A673 (cell line): ENCODE results near the gene CDK17.

ENCODE experiments used
- EZH2 ChIP-seq: fragments of 200-600 bp; sonication (generic); IDR thresholded peaks from 2 replicates; pipeline ENCODE4 v1.6.1; 2017; ENCODE audit warnings: borderline replicate concordance, low read depth, mild to moderate bottlenecking, mixed read lengths, antibody characterized with exemption, low read length; ENCODE audit not compliant: poor library complexity, severe bottlenecking
- TF ChIP-seq, protein P1 (sequence below): fragments of 300-800, 200-600 bp; sonication (generic); conservative IDR thresholded peaks from 2 replicates; pipeline ENCODE4 v1.5.1; 2017; ENCODE audit warnings: low read depth, mild to moderate bottlenecking, antibody characterized with exemption, low read length, moderate library complexity, mixed read lengths

- TF ChIP-seq, protein P1, sequence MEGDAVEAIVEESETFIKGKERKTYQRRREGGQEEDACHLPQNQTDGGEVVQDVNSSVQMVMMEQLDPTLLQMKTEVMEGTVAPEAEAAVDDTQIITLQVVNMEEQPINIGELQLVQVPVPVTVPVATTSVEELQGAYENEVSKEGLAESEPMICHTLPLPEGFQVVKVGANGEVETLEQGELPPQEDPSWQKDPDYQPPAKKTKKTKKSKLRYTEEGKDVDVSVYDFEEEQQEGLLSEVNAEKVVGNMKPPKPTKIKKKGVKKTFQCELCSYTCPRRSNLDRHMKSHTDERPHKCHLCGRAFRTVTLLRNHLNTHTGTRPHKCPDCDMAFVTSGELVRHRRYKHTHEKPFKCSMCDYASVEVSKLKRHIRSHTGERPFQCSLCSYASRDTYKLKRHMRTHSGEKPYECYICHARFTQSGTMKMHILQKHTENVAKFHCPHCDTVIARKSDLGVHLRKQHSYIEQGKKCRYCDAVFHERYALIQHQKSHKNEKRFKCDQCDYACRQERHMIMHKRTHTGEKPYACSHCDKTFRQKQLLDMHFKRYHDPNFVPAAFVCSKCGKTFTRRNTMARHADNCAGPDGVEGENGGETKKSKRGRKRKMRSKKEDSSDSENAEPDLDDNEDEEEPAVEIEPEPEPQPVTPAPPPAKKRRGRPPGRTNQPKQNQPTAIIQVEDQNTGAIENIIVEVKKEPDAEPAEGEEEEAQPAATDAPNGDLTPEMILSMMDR: no peak
- no peak for TF ChIP-seq EZH2
Observed at GRCh38 chr12:96326628-96327227, 73.5 kb downstream of the CDK17 start.
